ENCODE results near the gene RUNX2.

Gene RUNX2

DNA sequence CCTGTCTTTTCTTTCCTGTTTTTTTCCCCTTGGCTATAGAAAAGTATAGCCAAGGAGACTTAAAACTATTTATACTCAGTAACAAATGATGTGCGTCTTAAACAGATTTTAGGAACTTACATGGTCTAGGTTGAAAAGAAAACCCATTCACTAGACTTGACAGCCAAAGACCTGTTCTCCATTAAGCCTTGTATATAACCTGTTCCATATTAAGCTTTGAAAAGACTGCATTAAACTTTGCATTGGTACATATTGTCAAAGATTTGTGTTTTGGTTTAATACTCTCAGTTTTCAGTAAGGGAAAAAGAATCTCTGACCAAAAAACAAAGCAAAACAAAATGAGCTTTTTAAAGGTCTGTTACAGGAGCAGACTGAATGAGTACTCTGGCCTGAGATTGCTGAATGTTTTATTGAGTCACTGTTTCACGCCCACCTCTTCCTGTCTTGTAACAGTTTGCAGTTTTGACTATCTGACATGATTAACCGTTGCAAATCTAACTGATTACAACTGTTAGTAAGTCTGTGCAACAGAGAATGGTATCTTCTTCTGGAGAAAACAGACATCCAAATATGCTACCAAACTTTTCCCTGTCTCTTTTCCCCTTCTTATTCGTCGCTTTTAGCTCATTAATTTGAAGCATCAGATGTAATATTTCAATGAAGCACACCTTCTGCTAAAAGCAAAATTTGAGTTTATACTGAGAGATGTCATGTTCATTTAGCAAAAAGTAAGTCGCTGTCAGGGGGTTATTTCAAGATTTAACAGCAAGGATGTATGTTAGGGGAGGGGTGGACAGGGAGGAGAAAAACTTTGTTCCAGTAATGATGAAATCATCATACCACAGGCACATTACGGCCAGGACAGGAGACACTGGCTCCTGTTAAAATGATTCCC, 108.7 kb downstream of the RUNX2 start:
- no peak for DNase-seq

DNA sequence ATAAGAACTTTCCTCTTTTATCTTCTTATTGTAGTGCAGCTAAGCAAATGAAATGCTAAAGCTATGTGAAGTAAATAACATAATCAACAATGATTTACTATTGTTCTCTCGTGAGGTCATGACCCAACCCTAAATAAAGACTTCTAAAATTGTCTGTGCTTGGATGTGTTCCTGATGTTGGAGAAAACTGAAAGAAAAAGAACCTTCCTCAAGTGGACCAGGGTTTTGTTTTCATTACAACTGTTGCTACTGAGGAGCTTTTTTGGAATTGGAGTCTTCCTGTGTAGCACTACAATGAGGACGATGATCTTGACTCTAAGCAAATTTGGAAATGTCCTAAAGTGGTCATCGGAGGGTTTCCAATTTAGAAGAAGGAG, 109.3 kb downstream of the RUNX2 start:
- DNase-seq, result no peak

DNA sequence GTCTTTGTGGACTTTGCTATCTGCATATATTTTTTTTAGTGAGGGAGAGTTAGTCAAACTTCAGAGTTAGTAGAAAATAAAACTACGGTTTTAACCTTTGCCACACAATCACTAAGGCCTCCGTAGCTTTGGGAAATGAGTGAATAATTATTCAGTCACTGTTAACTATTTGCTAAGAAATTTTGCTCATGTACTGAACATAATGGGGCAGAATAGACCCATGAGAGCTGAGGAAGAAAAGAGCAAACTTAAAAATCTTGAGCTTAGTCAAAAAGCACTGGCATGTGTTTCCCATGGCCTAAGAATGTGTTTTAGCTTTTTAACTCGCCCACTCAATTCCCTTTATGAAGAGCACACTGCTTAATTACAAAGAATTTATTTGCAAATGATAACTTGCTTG, 110.0 kb downstream of the RUNX2 start:
- no peak for DNase-seq

DNA sequence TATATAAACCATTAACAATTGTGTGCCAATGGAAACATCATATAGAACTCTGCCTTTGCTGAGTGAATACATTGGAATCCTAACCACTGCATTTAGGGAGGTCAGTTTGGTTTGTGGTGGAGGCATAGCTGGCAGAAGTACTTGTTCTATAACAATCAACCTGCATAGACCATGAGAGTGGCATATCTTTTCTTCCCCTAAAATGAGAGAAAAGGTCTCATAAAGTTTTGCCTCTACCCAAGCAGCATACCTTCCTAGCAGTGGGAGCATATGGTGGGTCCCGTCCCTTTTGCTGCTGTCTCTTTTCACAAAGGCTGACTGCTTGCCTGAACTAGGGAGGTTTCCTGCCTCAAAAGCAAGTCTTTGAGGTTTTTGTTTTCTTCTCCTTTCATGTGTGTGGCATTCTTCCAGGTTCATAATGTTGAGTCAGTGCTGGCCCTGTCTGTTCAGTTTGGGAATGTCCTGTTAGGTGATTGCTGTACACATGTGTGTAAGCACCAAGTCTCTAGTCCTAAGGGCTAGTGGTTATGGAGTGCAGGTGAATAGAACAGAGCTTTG, 110.8 kb downstream of the RUNX2 start:
- DNase-seq, result no peak

DNA sequence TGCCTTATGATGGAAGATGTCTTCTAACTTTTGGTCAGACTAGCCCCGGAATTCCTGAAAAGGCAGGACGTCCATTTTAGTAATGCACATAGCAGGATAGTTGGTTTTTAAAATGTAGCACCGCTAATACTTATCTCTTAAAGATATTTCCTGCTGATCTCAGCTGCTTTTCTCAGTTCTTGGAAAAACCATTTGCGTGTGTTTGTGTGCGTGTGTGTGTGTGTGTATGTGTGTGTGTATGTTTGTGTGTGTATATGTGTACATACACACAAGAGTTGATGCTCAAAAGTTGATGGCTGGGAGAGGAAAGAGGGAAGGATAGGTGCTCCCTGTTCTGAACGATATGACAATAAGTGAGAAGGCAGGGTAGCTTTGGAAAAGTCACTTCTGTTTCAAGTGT, 111.3 kb downstream of the RUNX2 start:
- no peak for DNase-seq

DNA sequence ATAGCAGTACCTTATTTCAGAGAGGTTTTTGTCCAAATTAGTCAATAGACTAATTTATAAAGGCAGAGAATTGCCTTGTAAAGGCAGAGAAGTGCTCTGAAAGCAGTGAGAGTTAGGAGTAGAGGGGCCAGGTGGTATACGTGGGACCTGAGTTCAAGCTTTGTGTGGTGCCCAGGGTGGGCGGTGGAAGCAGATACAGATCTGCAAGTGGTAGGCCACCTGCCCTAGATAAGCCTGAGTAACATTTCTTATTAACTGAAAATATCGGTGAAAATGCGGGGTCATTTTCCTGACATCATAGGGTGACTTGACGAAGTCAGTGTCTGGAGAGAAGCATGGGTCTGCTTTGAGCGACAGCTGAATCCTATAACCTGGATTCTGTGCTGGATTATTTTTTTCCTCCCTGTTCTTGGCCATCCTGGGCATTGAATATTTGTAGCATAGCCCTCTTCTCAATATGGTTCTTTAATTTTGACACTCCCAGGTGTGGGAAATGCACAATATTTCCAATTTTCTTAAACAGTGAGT, 111.8 kb downstream of the RUNX2 start:
- no peak for DNase-seq

DNA sequence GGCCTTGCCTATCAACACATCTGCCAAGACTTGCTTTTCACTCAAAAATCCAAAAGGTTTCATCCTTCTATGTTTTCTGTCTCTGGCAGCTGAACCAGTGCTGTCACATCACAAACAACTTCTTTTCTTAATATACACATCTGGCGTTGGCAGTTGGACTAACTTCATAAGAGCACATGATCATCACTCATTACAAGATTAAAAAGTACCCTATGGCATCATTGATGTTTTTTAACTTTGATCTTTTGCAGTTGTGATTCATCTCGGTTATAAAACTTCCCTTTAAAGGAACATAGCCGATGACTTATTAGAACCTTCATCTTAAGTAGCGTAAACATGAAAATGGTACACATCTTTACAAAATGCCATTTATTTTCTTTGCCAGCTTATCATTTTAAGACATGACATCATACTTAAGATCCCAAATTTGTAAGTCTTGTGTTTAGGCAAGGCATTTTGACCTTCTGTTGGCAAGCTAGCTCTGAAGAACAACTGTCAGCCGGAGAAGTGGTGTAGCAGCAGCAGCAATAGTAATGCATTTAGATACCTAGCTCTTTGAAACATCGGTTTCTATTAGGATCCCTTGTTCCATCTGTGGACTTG, 113.8 kb downstream of the RUNX2 start:
- DNase-seq, result no peak

DNA sequence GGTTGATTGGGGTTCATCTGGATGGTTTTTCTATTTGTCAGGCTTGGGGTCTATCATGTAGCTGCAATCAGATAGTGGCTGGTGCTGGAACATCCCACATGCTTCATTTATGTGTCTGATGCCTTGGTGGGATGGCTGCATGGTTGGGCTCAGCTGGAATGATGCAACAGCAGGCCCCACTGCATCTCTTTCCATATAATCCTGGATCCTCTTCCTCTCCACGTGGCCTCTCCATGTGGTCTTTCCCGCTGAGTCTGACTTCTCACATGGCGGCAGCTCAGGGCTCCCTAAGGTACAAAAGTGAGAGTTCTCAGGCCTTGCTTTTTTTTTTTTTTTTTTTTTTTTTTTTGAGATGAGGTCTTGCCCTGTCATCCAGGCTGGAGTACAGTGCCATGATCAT, 114.6 kb downstream of the RUNX2 start:
- DNase-seq, result no peak

DNA sequence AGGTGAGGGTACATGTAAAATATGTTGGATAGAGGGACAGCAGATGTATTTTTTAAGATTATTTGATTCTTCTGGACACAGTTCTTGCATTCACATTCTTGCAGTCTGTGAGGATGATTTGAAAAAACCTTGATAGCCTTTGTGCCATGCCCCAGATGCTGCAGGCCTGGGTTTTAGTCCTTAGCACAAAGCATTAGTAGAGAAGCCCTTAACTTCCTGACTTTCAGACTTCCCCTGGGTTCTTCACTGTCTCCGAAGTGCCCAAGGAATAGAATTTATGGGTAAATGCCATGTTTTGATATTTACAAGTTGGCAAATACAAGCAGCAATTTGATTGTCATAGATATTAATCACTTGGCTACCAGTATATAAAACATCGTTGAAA, 117.2 kb downstream of the RUNX2 start:
- DNase-seq, result no peak

DNA sequence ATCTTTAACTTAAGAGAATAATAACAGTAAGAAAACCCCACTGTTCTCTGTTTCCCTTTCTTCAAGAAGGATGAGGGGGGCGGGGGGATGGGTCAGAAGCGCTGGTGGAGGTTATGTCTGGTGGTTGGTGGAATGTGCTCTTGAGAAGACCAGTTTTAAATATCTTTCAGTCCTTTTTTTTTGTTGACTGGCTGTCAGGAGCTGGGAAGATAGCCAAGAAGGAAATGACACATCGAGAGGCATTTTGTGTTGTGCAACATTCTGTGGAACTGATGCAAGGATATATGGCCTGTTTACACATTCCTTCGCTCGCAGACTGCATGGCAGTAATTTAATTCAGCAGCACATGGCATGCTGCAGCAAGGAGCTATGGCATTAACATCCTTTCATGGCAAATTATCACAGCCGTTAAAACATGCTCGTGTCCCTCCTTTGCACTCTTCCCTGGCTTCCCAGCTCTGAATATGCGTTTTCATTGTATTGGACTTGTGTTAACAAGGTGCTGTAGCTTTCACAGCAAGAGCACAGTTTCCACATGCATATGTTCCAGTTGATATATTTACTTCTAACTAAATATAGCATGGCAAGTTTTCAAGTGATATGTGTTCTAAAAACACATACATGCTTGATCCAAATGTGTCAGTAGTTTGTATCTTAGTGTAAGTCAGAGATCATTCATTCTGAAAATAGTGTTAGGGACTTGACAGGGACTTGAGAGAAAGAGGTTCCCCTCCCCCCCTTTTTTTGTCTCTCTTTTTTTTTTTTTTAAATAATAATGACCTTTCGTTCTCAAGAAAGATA, 117.8 kb downstream of the RUNX2 start:
- DNase-seq, result no peak

DNA sequence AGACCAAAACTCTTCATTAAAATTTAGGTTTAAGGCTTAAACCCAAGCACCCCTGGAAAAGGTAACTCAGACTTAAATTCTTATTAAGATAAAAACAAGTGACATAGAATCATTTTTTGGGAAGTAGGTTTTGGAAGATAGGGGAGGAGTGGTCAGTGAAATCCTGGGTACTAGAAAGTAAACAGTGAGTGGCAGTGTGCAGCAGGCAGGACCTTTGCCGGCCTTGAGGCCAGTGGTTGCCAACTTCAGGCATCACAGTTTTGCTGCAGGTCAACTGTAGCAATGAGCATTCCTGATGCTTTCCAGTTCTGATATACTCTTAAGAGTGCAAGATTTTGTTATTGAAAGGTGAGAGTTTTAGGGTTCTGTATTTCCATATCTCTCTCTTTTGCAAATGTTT, 118.9 kb downstream of the RUNX2 start:
- DNase-seq, result no peak

DNA sequence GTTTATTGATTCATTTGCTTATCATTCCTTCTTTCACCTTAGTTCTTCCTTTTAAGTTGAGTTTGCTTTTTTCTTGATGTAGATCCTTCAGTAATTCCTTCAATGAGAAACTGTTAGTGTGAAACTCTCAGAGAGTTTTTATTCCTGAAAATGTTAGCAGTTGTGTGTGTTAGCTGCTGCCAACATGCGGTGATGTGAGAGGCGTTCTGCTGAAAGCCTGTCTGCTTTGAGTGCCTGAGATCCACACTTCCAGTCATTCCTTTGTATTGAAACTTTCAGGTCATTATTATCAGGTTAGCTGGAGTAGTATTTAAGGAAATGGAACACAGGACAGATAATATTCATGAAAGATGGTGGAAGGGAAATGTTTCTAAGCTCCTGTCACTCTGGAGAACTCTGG, 119.6 kb downstream of the RUNX2 start:
- DNase-seq, result no peak

DNA sequence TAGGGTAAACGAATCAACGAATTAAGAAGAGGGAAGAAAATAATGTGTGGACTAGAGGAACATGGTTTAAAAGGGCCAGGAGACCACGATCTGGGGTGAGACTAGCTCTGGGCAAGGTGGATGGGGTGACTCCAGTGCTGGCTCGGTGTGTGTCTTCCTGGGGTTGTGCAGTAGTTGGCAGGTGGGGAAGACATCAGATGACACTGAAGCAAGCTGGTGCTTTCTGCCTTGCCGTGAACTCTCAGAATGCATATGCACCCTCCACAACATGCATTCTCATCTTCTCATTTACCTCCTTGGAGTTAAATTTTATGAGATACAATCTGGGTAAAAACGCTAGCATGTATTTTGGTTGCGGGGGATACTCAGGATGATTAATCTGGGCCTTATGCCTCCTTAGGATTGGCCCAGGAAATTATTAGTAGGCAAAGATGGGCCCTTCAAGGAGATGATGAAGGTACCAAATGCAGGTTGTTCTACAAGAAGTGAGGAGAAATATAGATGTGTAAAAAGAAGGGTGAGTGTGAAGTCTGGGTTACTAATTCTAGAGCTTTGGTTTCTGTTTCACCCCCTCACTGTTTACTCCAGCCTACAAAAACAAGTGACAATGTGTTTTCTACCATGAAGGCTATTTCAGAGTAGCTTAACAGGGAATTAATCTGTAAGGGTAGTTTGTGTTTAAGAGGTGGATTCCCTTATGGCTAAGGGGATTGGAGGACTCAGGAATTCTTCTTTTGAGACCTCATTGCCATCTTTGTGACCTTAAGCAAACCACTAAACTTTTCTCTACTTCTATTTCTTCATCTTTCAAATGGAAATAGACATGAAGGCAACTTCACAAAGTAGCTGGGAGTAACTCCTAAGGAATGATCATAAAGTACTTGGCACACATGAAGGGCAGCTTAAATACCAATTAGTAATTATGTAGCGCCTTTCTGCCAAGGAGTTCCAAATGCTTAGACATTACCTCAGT, 120.6 kb downstream of the RUNX2 start:
- no peak for DNase-seq

DNA sequence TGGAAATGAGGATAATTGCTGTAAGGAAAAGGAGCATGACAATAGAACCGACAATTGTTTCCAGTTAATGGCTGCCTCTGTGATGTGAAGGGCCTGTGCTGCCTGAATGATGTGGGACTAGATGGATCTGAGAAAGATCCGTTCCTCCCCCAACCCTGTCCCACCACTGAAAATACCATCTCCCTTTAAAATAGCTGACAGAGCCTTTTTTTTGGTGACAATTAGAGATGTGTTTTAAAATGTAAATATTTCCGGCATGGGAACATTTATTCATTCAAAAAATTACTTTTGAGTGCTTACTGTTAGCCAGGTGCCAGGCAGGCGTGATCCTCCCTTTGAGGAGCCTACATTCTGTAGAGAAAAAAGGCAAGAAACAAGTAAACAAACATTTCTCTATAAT, 122.0 kb downstream of the RUNX2 start:
- no peak for DNase-seq

DNA sequence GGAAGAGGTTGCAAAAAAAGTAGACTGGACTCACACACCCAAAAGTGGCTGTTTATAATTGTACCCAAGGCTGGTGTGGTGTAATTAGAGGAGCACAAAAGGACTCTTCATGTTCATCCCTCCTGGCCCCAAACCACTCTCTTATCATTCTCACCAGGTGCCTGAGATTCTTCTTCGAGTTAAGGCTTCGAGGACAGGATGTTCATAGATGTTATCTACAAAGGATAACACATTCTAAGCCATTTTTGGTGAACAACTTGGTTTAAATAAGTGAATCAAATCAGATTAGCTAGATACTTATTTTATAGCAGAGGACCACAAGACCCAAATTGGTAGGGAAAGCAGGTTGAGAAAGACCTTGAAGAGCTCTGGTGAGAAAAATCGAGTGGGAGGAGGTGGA, 122.7 kb downstream of the RUNX2 start:
- DNase-seq, result no peak

DNA sequence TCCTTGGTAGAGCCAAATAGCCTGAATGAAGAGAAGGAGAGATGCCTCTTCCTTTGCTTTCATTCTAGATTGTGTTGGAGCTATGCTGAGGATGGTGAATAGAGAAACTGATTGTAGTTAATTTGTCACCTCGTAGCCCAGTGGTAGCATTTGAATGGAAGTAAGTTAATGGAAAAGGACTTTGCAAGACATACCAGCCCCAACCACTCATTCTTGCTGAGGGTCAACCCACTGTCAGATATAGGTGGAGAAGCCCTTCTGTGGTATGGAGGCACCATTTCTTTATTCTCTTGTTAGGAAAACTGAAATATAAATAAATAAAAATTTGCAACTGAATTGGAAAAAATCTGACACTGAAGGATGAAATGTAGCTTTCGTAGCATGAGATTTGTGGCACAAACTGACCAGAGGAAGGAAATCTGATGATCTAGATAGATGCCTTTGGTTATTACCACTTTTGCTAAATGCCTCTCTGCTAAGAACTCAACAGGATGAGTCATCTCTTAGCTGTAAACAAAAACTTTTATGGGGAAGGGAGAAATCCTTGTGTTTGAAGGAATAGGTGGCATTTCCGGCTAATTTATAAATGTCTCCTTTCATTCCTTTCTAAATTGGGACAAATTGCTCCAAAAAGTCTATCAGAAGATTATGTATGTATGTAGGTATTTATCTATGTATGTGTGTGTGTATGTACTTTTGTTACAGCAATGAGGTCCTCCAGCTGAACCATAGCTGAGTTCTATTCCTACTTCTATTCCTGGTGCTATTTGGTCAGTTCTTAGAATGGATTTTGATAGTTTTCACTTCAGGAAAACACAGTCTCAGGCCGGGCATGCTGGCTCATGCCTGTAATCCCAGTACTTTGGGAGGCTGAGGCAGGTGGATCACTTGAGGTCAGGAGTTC, 126.1 kb downstream of the RUNX2 start:
- no peak for DNase-seq

DNA sequence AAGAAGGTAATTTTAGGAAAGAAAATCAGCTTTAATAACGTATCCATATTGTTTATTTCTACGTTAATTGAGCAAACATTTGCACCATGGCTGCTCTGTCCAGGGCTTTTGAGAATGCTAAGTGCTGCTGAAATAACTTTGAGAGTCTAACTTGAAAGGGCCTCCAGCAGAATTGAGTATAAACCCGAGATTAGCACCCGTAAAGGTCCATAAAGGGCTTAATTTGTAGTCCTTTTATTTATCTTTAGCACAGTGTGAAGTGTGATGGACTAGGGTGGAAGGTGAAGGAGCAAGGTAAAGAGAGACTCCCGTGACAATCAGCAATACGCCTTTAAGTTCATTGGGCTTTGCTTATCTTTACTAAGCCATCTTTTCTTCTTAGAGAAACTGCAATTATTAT, 127.3 kb downstream of the RUNX2 start:
- no peak for DNase-seq

DNA sequence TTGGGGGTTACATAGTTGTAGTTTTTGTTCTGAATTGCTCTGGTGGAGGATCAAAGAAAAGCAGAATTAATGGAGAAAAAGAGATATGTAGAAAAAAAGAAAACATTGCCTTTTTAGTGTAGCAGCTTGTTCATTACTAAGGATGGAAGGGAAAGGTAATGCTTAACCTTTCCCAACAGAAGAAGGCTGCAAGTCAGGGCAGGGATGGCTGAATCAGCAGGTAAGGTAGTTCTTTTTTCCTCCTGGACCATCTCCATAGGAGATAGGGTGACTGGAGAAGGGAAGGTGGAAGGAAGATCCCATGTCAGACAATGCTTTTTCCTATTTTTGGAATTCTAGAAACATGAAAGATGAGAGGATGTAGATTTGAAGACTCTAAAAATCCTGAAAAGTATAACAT, 129.0 kb downstream of the RUNX2 start:
- DNase-seq, result no peak

DNA sequence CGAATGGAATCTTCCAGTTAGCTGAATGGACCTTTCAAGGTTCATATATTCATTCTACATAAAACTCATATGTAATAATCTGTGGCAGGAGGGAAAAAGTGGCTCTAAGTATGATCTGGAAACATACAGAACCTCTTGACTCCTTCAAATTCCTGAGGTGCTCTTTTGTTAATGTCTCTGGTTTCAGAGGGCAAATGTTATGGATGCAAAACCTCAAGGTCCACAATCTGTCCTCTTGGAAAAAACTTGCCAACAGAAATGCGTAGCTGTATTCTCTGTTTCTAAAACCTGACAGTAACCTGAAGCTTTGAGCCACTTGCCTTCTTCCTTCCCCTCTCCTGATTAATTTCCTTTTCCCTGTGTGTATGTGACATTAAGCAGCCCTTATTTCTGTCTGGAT, 130.5 kb downstream of the RUNX2 start:
- DNase-seq, result no peak

DNA sequence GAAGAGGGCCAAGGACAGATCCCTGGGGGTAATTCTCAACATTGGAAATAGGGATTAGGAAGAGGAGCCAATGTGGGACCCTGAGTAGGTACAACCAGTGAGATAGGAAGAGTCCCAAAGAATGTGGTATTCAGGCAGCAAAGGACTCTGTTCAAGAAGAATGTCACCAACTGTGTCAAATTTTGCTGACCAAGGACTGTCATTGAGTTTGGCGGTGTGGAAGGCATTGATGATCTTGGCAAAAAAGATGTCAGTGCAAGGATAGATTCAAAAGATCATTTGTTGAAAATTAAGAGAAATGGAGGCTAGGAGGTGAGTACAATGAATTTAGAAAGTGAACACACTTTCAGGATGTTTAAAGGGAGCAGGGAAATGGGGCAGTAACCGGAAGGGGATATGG, 132.0 kb downstream of the RUNX2 start:
- no peak for DNase-seq

DNA sequence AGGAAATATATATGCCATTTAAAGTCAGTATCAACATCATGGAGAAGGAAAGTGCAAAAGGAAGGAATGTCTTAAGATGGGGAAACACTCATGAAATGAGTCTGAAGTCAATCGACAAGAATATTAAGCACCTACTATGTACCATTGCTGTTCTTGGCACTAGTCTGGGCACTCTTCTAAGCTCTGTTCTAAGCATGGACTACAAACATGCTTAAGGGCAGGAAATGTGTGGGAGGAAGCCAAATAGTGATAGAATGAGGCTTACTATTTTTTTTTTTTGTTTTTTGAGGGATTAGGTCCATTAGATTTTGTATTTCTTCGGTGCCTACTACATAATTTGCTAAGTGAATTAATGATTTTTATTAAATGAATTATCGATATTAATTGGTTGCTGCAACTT, 133.4 kb downstream of the RUNX2 start:
- no peak for DNase-seq

Data from NCI-H1092 (cell line).